Caki2 (cell line): Measurements from ENCODE around the gene AP4B1. TPM values are rescaled to one million over a fixed set of nuclear protein-coding genes. Genes with fewer than 3 reads are reported as not detected.

Experiments used
- total RNA-seq: library from RNA; depleted of rRNA; stranded (reverse); fragments of >200 nt; shearing (Covaris generic); gene quantifications from 2 replicates; pipeline ENCODE4 v1.2.3, GENCODE V29; 2014; ENCODE audit warnings: low replicate concordance; rRNA removed

AP4B1 gene
- total RNA-seq, 1 experiment from 2014 or later, result 2.0 TPM

Other genes with a start within 250 kb of the AP4B1 start
- gene PHTF1, start 145.3 kb downstream of the AP4B1 start, total RNA-seq, result 13.3 and 21.2 TPM in 2 replicates
- 6.1 and 9.9 TPM in 2 replicates for gene RSBN1, start 92.3 kb downstream of the AP4B1 start, total RNA-seq
- gene PTPN22, start 33.1 kb downstream of the AP4B1 start, total RNA-seq, result 0.71 TPM in 1 of 2 replicates, not detected in the other
- 1.9 TPM in 1 of 2 replicates, not detected in the other for gene BCL2L15, start 17.2 kb downstream of the AP4B1 start, total RNA-seq
- 4.6 and 5.1 TPM in 2 replicates for gene DCLRE1B, start 527 bp upstream of the AP4B1 start, total RNA-seq
- 8.1 and 10.0 TPM in 2 replicates for gene HIPK1, start 24.5 kb upstream of the AP4B1 start, total RNA-seq
- not detected in 2 replicates for gene OLFML3, start 74.7 kb upstream of the AP4B1 start, total RNA-seq
- gene SYT6, start 249.1 kb upstream of the AP4B1 start, total RNA-seq, result not detected in 2 replicates